ENCODE measurements around the gene KRT1.

DNA sequence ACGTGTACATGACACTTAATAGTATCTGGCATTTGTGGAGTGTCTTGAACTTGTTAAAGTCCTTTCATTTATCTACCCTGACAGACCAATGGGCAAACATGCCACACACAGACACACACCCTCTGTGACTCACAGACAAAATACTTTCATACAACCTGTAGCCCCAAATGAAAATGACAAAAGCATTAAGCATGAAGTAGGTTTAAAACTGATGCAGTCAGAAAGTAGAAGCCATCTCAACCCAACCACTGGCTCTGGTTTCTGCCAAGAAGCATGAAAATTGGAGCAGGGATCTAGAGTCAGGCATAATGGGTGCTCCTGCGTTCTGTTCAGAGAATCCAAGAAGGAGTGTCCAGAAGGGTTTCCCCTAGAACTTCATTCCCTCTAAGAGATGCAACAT lies 46.2 kb upstream of the KRT1 start:
- TF ChIP-seq TAF1 (IDR thresholded peaks at IDR 0.05; ENCODE audit: borderline replicate concordance, insufficient read depth, low read length) = no peak
- no peak for TF ChIP-seq SIN3A (IDR thresholded peaks at IDR 0.05; ENCODE audit: borderline replicate concordance, insufficient read depth, low read length)
- TF ChIP-seq REST (IDR thresholded peaks at IDR 0.05; ENCODE audit: insufficient read depth in 1 of 2, low read depth in 2 of 2, low read length in 2 of 2) = no peak
- TF ChIP-seq POLR2AphosphoS5 (IDR thresholded peaks at IDR 0.05; ENCODE audit: low read depth, low read length) = no peak
- TF ChIP-seq FOXP2 (optimal IDR thresholded peaks at IDR 0.05; ENCODE audit: borderline replicate concordance, extremely low read depth, extremely low read length, insufficient read depth) = no peak
